Activated CD8-positive, alpha-beta memory T cell treated with anti-CD3 and anti-CD28 coated beads, Interleukin-2, amount 50 U/mL, for 1 hour (primary cell): ENCODE measurements around the gene RAB40C.
A peak's percentile ranks its signal among the peaks of the same experiment; 100 is the strongest.
"Not testable (repeated sequence)": the region's sequence is repeated elsewhere in the genome, so short reads cannot be mapped to it uniquely, and the experiment has no call there.

ENCODE experiments used
- DNase-seq: peaks from one replicate; pipeline ENCODE4 v3.0.0-alpha.2; 2020; ENCODE audit errors: extremely low read depth

RAB40C gene

GRCh38 chr16:588889-589657, 793 bp upstream of the RAB40C start:
- DNase-seq, result peak; percentile 93

DNA sequence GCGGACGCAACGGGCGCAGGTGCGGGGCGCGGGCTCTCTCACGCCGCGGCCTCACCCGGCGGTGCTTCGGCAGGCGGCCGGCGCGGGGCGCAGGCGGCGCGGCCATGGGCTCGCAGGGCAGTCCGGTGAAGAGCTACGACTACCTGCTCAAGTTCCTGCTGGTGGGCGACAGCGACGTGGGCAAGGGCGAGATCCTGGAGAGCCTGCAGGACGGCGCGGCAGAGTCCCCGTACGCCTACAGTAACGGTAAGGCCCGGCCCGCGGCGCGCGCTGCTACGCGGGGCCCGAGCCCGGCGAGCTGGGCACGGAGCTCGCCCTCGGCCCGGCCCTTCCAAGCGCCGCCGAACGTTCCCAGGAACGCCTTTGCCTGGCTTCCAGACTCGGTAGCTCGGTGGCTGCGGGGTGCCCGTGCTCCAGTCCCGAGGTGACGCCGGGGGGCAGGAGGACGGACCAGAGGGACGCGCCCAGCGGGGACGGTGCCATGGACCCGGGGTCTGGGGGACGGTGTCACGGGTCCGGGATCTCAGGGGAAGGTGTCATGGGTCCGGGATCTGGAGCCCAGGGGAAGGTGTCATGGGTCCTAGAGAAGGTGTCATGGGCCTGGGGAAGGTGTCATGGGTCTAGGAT, 435 bp downstream of the RAB40C start:
- no peak for DNase-seq

DNA sequence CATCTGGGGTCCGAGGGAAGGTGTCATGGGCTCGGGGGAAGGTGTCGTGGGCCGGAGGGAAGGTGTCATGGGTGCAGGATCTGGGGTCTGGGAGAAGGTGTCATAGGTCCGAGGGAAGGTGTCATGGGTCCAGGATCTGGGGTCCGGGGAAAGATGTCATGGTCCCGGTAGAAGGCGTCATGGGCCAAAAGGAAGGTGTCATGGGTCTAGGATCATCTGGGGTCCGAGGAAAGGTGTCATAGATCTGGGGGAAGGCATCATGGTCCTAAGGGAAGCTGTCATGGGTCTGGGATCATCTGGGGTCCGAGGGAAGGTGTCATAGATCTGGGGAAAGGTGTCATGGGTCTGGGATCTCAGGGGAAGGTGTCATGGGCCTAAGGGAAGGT, 942 bp downstream of the RAB40C start:
- no peak for DNase-seq

DNA sequence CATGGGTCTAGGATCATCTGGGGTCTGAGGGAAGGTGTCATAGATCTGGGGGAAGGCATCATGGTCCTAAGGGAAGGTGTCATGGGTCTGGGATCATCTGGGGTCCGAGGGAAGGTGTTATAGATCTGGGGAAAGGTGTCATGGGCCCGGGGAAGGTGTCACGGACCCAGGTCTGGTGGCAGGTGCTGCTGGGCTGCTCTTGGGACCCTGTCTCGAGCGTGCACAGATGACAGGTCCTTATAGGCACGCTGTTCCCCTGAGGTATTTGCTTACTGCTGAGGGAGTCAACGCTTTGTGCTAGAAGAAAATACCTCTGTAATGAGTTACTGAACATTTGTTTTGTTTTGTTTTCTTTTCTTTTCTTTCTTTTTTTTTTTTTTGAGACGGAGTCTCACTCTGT, 1.4 kb downstream of the RAB40C start:
- DNase-seq, result no peak

DNA sequence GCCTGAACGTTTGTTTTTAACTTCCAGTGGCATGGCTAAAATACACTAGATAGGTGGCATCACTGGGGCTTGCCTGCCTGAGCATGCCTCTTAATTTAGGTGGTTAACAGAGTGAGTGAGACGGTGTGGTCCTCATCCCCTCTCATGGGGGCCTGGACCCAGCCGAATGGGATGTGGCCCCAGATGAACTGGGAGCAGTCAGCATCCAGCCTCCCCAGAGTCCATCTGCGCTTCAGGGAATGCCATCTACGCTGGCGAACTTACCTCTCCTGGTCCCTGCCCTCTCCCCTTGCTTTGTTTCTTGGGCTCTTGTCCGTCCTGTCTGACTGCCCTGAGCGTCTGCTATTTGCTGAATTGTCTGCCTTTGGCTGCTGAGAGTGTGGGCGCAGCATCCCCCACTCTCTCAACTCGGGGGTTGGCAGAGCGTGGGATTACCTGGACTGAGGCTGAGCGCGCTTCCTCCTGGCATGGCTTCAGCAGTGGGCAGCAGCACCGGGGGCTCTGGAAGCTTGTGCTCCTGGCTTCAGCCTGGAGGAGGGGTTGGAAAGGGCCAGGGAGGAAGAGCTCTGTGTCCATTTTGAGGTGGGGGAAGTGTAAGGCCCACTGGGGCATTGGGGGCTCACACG, 2.1 kb downstream of the RAB40C start:
- no peak for DNase-seq

- no peak for DNase-seq
Observed at GRCh38 chr16:592518-593306, 2.8 kb downstream of the RAB40C start.

- no peak for DNase-seq
Observed at GRCh38 chr16:593406-593805, 3.5 kb downstream of the RAB40C start.

DNA sequence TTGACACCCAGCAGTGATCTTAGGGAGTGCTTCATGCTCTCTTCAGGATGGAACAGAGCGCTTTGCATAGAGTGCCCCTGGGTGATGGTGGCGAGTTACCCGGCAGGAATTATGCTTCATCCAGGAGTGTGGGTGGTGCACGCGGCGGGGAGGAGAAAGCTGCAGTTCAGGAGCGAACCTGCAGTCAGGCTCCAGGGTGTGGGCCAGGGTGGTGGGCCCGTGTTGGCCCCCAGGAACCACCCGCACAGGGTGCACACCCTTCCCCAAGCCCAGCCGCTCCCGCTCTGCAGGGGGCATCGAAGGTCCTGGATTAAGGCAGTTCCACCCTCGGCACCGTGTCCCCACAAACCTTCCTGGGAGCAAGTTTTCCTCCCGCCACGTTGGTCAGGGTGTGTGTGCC, 3.9 kb downstream of the RAB40C start:
- no peak for DNase-seq

GRCh38 chr16:595094-595528, 5.2 kb downstream of the RAB40C start:
- no peak for DNase-seq

DNA sequence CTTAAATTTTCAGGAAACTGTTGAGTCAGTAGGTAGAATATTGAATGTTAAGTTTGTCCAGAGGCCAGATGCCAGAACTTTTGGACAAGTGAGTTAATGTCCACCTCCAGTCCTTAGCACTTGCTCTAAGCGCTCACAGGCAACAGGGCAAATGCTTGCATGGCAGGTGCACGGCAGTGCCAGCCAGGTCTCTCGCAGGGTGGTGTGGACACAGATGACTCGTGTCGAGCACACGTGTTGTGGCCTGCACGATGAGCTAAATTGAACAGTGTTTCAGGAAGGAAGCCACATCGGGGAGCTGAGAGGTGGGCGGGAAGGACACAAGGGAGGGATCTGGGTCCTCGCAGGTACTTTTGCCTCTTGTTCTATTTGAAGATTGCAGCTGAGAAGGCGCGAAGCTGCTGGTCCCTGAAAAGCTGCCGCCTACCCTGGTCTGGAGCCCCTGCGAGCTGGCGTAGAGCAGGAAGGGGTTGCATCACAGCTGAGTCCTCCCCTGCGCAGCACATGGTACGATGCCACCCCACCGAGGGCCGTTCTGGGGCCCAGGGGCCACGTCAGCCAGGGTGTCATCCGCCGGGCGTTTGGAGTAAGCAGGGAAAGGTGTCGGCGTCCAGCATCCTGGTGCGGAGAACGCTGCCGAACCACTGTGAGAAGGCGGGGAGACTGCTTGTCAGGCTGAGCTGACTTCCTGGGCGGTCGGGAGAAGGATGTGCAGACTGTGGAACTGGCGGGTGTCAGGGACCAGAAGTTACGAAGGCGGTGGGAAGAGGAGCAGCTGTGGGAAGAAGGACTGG, 6.3 kb downstream of the RAB40C start:
- no peak for DNase-seq

GRCh38 chr16:596736-597060, 6.8 kb downstream of the RAB40C start:
- DNase-seq, result no peak

DNA sequence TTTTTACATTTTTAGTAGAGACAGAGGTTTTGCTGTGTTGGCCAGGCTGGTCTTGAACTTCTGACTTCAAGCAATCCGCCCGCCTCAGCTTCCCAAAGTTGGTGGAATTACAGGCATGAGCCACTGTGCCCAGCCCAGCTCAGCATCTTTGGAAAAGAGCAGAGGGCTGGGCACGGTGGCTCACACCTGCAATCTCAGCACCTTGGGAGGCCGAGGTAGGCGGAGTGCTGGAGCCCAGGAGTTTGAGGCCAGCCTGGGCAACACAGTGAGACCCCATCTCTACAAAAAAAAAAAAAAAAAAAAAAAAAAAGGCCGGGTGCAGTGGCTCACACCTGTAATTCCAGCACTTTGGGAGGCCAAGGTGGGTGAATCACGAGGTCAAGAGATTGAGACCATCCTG, 7.8 kb downstream of the RAB40C start:
- DNase-seq, result not testable (repeated sequence)

- DNase-seq, result no peak
Observed at GRCh38 chr16:598823-599739, 9.2 kb downstream of the RAB40C start.

DNA sequence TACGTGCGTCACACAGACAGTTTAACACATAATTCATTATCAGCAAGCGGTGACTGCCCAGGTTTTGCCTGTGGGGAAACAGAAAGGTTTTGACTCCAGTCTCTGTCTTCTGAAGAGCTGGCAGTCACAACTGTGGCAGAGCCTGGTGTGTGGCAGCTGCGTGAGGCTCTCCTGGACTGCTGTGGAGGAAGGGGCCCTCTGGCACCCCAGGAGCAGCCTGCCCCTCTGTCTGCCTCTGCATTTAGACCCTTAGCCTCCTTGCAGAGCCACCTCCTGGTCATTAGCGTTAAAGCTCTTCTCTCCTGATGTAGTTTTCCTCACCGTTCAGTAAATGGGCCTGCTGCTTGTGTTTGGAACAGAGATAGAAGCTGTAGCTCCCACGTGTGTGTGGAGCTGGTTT, 10.9 kb downstream of the RAB40C start:
- DNase-seq, result no peak

DNA sequence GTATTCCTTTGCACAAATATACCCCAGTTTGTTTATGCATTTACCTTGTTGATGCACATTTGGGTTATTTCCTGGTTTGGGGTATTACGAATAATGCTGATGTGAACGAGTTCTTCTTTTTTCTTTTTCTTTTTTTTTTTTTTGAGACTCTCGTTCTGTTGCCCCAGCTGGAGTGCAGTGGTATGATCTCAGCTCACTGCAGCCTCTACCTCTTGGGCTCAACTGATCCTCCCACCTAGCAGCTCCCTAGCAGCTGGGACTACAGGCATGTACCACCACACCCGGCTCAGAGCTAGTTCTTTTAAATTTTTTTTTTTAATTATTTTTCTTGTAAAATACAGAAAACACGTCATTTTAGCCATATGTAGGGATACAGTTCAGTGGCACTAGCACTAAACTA, 14.1 kb downstream of the RAB40C start:
- DNase-seq, result no peak

DNA sequence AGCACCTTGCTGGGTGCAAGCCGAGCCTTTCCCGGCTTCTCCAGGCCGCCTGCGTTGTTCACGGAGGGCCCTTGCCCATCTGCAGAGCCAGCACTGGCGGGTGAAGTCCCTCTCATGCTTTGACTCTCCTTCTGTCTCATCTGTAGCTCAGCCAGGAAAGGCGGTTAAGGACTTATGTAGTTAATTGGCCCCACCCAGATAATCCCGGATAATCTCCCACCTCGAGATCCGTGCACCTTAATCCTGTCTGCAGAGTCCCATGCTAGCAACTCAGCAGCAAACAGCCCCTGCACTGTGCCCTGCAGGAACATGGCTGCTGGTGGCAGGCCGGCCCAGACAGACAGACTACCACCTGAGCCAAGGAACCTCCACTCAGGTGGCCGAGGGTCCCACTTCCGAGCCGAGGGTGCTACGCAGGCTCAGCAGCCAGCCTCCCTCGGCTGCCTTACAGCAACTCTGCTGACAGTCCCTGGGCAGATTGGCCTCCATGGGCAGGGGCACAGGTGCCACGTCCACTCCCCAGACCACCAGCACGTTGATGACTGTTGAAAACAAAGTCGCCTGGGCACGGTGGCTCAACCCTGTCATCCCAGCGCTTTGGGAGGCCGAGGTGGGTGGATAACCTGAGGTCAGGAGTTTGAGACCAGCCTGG, 16.9 kb downstream of the RAB40C start:
- DNase-seq, result no peak

GRCh38 chr16:608019-608418, 18.2 kb downstream of the RAB40C start:
- no peak for DNase-seq

GRCh38 chr16:609316-609715, 19.4 kb downstream of the RAB40C start:
- DNase-seq, result no peak

DNA sequence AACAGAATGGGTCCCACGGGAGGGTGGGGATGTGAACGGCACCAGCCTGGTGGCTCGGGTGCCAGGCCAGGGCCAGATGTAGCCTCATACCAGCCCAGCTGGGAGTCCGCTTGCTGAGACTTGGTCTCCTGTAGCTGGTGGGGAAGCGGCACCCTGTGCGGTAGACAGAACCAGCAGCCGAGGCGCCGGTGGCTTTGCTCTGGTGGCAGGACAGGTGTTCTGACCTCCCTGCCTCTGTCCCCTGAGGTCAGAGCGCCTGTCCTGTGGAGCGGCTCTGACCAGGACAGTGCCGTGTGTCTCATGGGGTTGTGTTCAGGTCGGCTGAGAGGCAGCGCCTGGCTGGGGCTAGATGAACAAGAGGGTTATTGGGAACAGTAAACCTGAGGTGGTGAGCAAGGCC, 20.1 kb downstream of the RAB40C start:
- no peak for DNase-seq
